HEK293 (cell line): ENCODE results near the gene CDX1.

Experiments
- CTCF ChIA-PET: fragments of 350-600 bp; formaldehyde crosslinking; extraction: SDS; loops from one replicate; lab custom pipeline; 2021; ENCODE audit warnings: antibody characterized with exemption; lab: Yijun Ruan, JAX
- POLR2A ChIA-PET: fragments of 300-600 bp; formaldehyde crosslinking; extraction: SDS; loops from one replicate; lab custom pipeline; 2020; ENCODE audit warnings: antibody characterized with exemption, inconsistent platforms; lab: Yijun Ruan, JAX
- H3K27ac ChIP-seq: fragments of 200-500 bp; sonication (Bioruptor generic); 2 replicates; pipeline ENCODE4 v1.5.1; 2014; ENCODE audit warnings: low read depth, low read length, control low read depth, inconsistent platforms; ENCODE audit errors: extremely low read depth
- H3K36me3 ChIP-seq, 2 experiments: fragments of 200-500 bp in 1 of 2; sonication (Bioruptor generic) in 1 of 2; 1 replicate in 1 of 2; 2 replicates in 1 of 2; pipeline ENCODE4 v1.5.1; 2014 to 2017; ENCODE audit warnings: inconsistent platforms in 2 of 2, low read length in 2 of 2; ENCODE audit not compliant: control insufficient read depth in 2 of 2, insufficient read depth in 1 of 2
- H3K4me1 ChIP-seq: fragments of 200-500 bp; sonication (Bioruptor generic); 2 replicates; pipeline ENCODE4 v1.5.1; 2014; ENCODE audit warnings: mild to moderate bottlenecking, low read length, inconsistent platforms; ENCODE audit not compliant: control insufficient read depth, insufficient read depth
- H3K4me3 ChIP-seq: 2 replicates; pipeline ENCODE4 v1.5.1; 2011; ENCODE audit warnings: low read depth, mild to moderate bottlenecking, control low read depth, low read length, moderate library complexity
- H3K9me3 ChIP-seq: fragments of 200-500 bp; sonication (Bioruptor generic); 2 replicates; pipeline ENCODE4 v1.5.1; 2014; ENCODE audit warnings: low read depth, low read length, inconsistent platforms; ENCODE audit not compliant: control insufficient read depth, insufficient read depth
- GLI4 ChIP-seq: fragments of 450-650 bp; formaldehyde crosslinking; IDR thresholded peaks from 2 replicates; pipeline ENCODE4 v1.5.1; 2016; ENCODE audit warnings: missing biosample characterization, missing genetic modification characterization
- KLF10 ChIP-seq: fragments of 450-650 bp; IDR thresholded peaks from 2 replicates; pipeline ENCODE4 v1.5.1; 2018; ENCODE audit warnings: missing biosample characterization, mild to moderate bottlenecking, missing genetic modification characterization
- RBAK ChIP-seq: fragments of 450-650 bp; formaldehyde crosslinking; IDR thresholded peaks from 2 replicates; pipeline ENCODE4 v1.5.1; 2016; ENCODE audit warnings: missing biosample characterization, missing genetic modification characterization
- SALL2 ChIP-seq: fragments of 450-650 bp; formaldehyde crosslinking; IDR thresholded peaks from 2 replicates; pipeline ENCODE4 v1.5.0; 2017; ENCODE audit warnings: missing biosample characterization, mild to moderate bottlenecking, missing genetic modification characterization, borderline replicate concordance
- ZBTB11 ChIP-seq: fragments of 450-650 bp; formaldehyde crosslinking; conservative IDR thresholded peaks from 2 replicates; pipeline ENCODE4 v1.5.1; 2016; ENCODE audit warnings: low read depth, missing biosample characterization, missing genetic modification characterization
- ZBTB20 ChIP-seq: fragments of 450-650 bp; formaldehyde crosslinking; IDR thresholded peaks from 2 replicates; pipeline ENCODE4 v1.5.1; 2016; ENCODE audit warnings: missing biosample characterization, missing genetic modification characterization
- ZBTB6 ChIP-seq: fragments of 450-650 bp; formaldehyde crosslinking; IDR thresholded peaks from 2 replicates; pipeline ENCODE4 v1.5.1; 2017; ENCODE audit warnings: missing biosample characterization, missing genetic modification characterization
- ZFP37 ChIP-seq: fragments of 450-650 bp; formaldehyde crosslinking; IDR thresholded peaks from 2 replicates; pipeline ENCODE4 v1.5.1; 2016; ENCODE audit warnings: missing biosample characterization, missing genetic modification characterization
- ZNF18 ChIP-seq: fragments of 450-650 bp; formaldehyde crosslinking; IDR thresholded peaks from 2 replicates; pipeline ENCODE4 v1.5.1; 2016; ENCODE audit warnings: missing biosample characterization, missing genetic modification characterization
- ZNF202 ChIP-seq: fragments of 450-650 bp; formaldehyde crosslinking; IDR thresholded peaks from 2 replicates; pipeline ENCODE4 v1.5.1; 2016; ENCODE audit warnings: missing biosample characterization, missing genetic modification characterization, borderline replicate concordance
- ZNF223 ChIP-seq: fragments of 450-650 bp; formaldehyde crosslinking; IDR thresholded peaks from 2 replicates; pipeline ENCODE4 v1.5.1; 2016; ENCODE audit warnings: missing biosample characterization, missing genetic modification characterization
- ZNF24 ChIP-seq: fragments of 450-650 bp; formaldehyde crosslinking; IDR thresholded peaks from 2 replicates; pipeline ENCODE4 v1.5.1; 2016; ENCODE audit warnings: missing biosample characterization, missing genetic modification characterization
- ZNF292 ChIP-seq: fragments of 450-650 bp; formaldehyde crosslinking; IDR thresholded peaks from 2 replicates; pipeline ENCODE4 v1.5.1; 2016; ENCODE audit warnings: low read depth, missing biosample characterization, missing genetic modification characterization, borderline replicate concordance
- ZNF416 ChIP-seq: fragments of 450-650 bp; formaldehyde crosslinking; IDR thresholded peaks from 2 replicates; pipeline ENCODE4 v1.5.1; 2016; ENCODE audit warnings: missing biosample characterization, missing genetic modification characterization
- ZNF501 ChIP-seq: fragments of 450-650 bp; formaldehyde crosslinking; IDR thresholded peaks from 2 replicates; pipeline ENCODE4 v1.5.1; 2016; ENCODE audit warnings: missing biosample characterization, missing genetic modification characterization
- ZNF529 ChIP-seq: fragments of 450-650 bp; formaldehyde crosslinking; IDR thresholded peaks from 2 replicates; pipeline ENCODE4 v1.5.1; 2017; ENCODE audit warnings: missing genetic modification characterization, missing biosample characterization; ENCODE audit not compliant: insufficient replicate concordance
- ZNF571 ChIP-seq: fragments of 450-650 bp; formaldehyde crosslinking; IDR thresholded peaks from 2 replicates; pipeline ENCODE4 v1.5.0; 2017; ENCODE audit warnings: missing biosample characterization, missing genetic modification characterization
- ZNF626 ChIP-seq: fragments of 450-650 bp; sonication (Bioruptor Pico); formaldehyde crosslinking; IDR thresholded peaks from 2 replicates; pipeline ENCODE4 v1.5.1; 2018; ENCODE audit warnings: missing biosample characterization, missing genetic modification characterization, inconsistent platforms
- ZNF76 ChIP-seq: fragments of 450-650 bp; formaldehyde crosslinking; IDR thresholded peaks from 2 replicates; pipeline ENCODE4; 2016; ENCODE audit warnings: low read depth, missing biosample characterization, missing genetic modification characterization, borderline replicate concordance
- TF ChIP-seq, protein P1 (sequence below): fragments of 450-650 bp; formaldehyde crosslinking; IDR thresholded peaks from 2 replicates; pipeline ENCODE4 v1.5.1; 2016; ENCODE audit warnings: missing biosample characterization, missing genetic modification characterization
- TF ChIP-seq, protein P2 (sequence below): fragments of 450-650 bp; formaldehyde crosslinking; IDR thresholded peaks from 2 replicates; pipeline ENCODE4 v1.5.1; 2016; ENCODE audit warnings: missing biosample characterization, missing genetic modification characterization, borderline replicate concordance

The CDX1 gene

GRCh38 chr5:150119421-150120061 lies 47.0 kb upstream of the CDX1 start (continued):
- no peak for TF ChIP-seq ZBTB11 (tag by site-specific recombination)
- no peak for TF ChIP-seq KLF10 (tag by site-specific recombination)
- no peak for TF ChIP-seq RBAK (tag by site-specific recombination)
- no peak for TF ChIP-seq ZNF18 (tag by site-specific recombination)
- no peak for TF ChIP-seq ZNF202 (tag by site-specific recombination)
- no peak for TF ChIP-seq ZNF626
- no peak for TF ChIP-seq ZNF501
- no peak for TF ChIP-seq ZBTB20 (tag by site-specific recombination)
- TF ChIP-seq ZFP37 = no peak
- no peak for TF ChIP-seq ZNF416 (tag by site-specific recombination)
- TF ChIP-seq SALL2 (tag by site-specific recombination) = no peak
- no peak for TF ChIP-seq ZNF571
- TF ChIP-seq, all 188 proteins: peak for 0

DNA sequence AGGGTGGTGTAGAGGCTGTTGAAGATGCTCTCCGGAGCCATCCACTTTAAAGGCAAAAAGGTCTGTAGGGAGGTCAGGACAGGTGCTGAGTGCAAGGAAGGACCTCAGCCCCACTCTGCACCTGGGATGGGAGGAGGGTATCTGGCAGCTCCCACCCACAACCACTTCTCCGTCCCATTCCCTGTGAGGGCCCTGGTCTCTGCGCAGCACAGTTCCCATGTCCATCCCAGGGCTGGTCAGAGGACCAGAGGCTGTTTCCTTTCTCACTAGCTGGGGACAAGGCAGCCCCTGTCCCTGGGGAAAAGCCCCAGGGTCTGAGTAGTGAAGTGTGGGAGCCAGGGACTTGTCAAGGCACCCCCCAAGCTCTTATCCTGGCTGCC lies 46.5 kb upstream of the CDX1 start:
- Histone ChIP-seq H3K27ac (no peak overlapping the region), H3K4me3 (no peak overlapping the region), H3K9me3 (no peaks in the 10 kb centered on the region), H3K4me1 (no peaks in the 10 kb centered on the region), H3K36me3 (no peaks in the 10 kb centered on the region)
- POLR2A ChIA-PET = no interaction called here
- no peak for TF ChIP-seq ZNF529 (tag by site-specific recombination)
- no peak for TF ChIP-seq ZNF24
- TF ChIP-seq ZBTB6 = no peak
- no peak for TF ChIP-seq ZNF76
- no peak for TF ChIP-seq ZBTB20 (tag by site-specific recombination)
- TF ChIP-seq, protein P1, sequence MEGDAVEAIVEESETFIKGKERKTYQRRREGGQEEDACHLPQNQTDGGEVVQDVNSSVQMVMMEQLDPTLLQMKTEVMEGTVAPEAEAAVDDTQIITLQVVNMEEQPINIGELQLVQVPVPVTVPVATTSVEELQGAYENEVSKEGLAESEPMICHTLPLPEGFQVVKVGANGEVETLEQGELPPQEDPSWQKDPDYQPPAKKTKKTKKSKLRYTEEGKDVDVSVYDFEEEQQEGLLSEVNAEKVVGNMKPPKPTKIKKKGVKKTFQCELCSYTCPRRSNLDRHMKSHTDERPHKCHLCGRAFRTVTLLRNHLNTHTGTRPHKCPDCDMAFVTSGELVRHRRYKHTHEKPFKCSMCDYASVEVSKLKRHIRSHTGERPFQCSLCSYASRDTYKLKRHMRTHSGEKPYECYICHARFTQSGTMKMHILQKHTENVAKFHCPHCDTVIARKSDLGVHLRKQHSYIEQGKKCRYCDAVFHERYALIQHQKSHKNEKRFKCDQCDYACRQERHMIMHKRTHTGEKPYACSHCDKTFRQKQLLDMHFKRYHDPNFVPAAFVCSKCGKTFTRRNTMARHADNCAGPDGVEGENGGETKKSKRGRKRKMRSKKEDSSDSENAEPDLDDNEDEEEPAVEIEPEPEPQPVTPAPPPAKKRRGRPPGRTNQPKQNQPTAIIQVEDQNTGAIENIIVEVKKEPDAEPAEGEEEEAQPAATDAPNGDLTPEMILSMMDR (tag by site-specific recombination) = no peak
- no peak for TF ChIP-seq GLI4 (tag by site-specific recombination)
- no peak for TF ChIP-seq ZNF292 (tag by site-specific recombination)
- no peak for TF ChIP-seq ZNF223 (tag by site-specific recombination)
- TF ChIP-seq, protein P2, sequence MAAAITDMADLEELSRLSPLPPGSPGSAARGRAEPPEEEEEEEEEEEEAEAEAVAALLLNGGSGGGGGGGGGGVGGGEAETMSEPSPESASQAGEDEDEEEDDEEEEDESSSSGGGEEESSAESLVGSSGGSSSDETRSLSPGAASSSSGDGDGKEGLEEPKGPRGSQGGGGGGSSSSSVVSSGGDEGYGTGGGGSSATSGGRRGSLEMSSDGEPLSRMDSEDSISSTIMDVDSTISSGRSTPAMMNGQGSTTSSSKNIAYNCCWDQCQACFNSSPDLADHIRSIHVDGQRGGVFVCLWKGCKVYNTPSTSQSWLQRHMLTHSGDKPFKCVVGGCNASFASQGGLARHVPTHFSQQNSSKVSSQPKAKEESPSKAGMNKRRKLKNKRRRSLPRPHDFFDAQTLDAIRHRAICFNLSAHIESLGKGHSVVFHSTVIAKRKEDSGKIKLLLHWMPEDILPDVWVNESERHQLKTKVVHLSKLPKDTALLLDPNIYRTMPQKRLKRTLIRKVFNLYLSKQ (tag by site-specific recombination) = no peak
- CTCF ChIA-PET = no interaction called here
